Thoracic aorta (tissue), 2 donors: ENCODE results near the gene DPH6. TPM values are rescaled to one million over a fixed set of nuclear protein-coding genes. Genes with fewer than 3 reads are reported as not detected.

ENCODE experiments used
- ATAC-seq: fragments of 150-250 bp; one replicate; pipeline ENCODE4 v1.8.0; 2017; ENCODE audit warnings: low read depth; ENCODE audit not compliant: insufficient number of reproducible peaks, low FRiP score
- DNase-seq: peaks from one replicate; pipeline ENCODE4 v3.0.0-alpha.2; 2020; ENCODE audit warnings: low spot score
- H3K27ac ChIP-seq, 2 donors: fragments of 200-600 bp; sonication (generic); 1 replicate in 1 of 2; 2 replicates in 1 of 2; pipeline ENCODE4 v1.5.1; 2016; ENCODE audit warnings: mild to moderate bottlenecking in 2 of 2, moderate library complexity in 2 of 2
- H3K27me3 ChIP-seq: fragments of 200-600 bp; sonication (generic); replicated peaks from 2 replicates; pipeline ENCODE4 v1.6.0; 2016; ENCODE audit warnings: mild to moderate bottlenecking; ENCODE audit not compliant: insufficient read depth
- H3K36me3 ChIP-seq: fragments of 200-600 bp; sonication (generic); one replicate; pipeline ENCODE4 v1.5.1; 2016
- H3K4me1 ChIP-seq, 2 donors: fragments of 200-600 bp; sonication (generic); 1 replicate in 1 of 2; 2 replicates in 1 of 2; pipeline versions ENCODE4 v1.5.1 to v1.6.0; 2016; ENCODE audit warnings: low read depth in 2 of 2, mild to moderate bottlenecking in 1 of 2; ENCODE audit not compliant: control insufficient read depth in 1 of 2
- H3K4me3 ChIP-seq: fragments of 200-600 bp; sonication (generic); 2 replicates; pipeline ENCODE4 v1.5.1; 2016; ENCODE audit warnings: mild to moderate bottlenecking
- H3K9me3 ChIP-seq: fragments of 200-600 bp; sonication (generic); 2 replicates; pipeline ENCODE4 v1.5.1; 2016
- total RNA-seq, 2 donors: library from RNA; depleted of rRNA; stranded (reverse); fragments of >200 nt; gene quantifications; one replicate each; pipeline versions ENCODE4 v1.1.0 to v1.2.3, GENCODE V29; 2016
- TF ChIP-seq, protein P1 (sequence below): fragments of 200-600 bp; sonication (generic); IDR thresholded peaks from one replicate; pipeline ENCODE4 v1.5.1; 2019; ENCODE audit warnings: antibody characterized with exemption

Gene DPH6
- total RNA-seq, 2 donors from 2014 or later = 11.5 to 34.8 TPM

DNA sequence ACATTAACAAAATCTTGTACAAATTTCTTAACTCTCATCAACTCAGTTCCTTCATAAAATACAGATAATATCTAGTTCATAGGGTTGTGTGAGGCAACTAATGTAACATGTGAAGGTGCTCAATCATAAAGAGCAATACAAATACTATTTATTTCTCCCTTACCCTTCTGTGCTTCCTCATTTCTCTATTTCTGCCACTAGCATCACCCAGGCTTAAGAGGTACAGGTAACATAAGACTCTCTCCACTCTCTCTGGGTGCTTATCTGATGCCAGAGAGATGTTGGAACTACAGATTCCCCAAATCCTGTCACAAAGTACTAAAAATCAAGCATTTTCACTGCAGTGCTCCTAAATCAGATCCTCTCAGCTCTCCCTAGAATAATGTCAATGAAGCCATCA is 74.9 kb downstream of the DPH6 start:
- ATAC-seq = no peak
- peaks cover 0 to 16% of the 10 kb centered on the region in 2 donors for H3K4me1 ChIP-seq
- no peak overlapping the region for H3K4me3 ChIP-seq
- H3K36me3 ChIP-seq = no peaks in the 10 kb centered on the region
- no peak overlapping the region for H3K27ac ChIP-seq
- TF ChIP-seq, protein P1, sequence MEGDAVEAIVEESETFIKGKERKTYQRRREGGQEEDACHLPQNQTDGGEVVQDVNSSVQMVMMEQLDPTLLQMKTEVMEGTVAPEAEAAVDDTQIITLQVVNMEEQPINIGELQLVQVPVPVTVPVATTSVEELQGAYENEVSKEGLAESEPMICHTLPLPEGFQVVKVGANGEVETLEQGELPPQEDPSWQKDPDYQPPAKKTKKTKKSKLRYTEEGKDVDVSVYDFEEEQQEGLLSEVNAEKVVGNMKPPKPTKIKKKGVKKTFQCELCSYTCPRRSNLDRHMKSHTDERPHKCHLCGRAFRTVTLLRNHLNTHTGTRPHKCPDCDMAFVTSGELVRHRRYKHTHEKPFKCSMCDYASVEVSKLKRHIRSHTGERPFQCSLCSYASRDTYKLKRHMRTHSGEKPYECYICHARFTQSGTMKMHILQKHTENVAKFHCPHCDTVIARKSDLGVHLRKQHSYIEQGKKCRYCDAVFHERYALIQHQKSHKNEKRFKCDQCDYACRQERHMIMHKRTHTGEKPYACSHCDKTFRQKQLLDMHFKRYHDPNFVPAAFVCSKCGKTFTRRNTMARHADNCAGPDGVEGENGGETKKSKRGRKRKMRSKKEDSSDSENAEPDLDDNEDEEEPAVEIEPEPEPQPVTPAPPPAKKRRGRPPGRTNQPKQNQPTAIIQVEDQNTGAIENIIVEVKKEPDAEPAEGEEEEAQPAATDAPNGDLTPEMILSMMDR = no peak
- no peaks in the 10 kb centered on the region for H3K27me3 ChIP-seq
- no peak for DNase-seq
- H3K9me3 ChIP-seq = no peaks in the 10 kb centered on the region

DNA sequence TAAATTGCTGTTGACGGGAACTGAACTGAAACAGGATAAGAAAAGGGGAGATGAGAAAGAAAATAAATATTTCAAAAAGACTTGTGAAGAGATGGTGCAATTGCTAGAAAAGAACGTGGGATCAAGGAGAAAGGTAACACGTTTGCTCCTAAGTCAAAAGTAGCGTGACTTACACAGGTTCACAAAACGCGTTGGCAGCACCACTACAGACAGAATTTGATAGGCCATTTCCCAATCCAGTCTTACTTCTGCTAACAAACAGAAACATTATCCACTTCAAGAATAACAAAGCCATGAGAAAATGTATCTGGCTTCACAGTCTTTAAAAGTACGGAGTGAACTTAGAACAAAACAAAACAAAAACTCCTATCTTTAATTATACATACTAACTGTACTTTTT is 75.5 kb downstream of the DPH6 start:
- ATAC-seq = no peak
- TF ChIP-seq, protein P1 = no peak
- DNase-seq = no peak
- Histone ChIP-seq H3K9me3 (no peaks in the 10 kb centered on the region), H3K27me3 (no peaks in the 10 kb centered on the region), H3K4me1 (peaks cover 0 to 15% of the 10 kb centered on the region in 2 donors), H3K4me3 (no peak overlapping the region), H3K36me3 (no peaks in the 10 kb centered on the region), H3K27ac (no peak overlapping the region)

DNA sequence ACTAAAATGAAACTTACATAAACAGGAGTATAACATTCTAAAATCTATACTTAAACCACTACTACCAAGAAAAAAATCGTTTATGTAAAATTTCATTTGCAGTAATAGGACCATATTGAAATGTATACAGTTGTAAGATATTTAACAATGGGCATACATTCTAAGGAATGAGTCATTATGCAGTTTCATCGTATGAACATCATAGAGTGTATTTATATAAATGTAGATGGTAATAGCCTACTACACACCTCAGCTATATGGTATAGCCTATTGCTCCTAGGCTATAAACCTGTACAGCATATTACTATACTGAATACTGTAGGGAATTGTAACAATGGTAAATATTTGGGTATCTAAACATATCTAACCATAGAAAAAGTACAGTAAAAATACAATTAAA is 79.5 kb downstream of the DPH6 start:
- Histone ChIP-seq H3K27ac (no peak overlapping the region), H3K9me3 (no peaks in the 10 kb centered on the region), H3K36me3 (no peaks in the 10 kb centered on the region), H3K4me3 (no peak overlapping the region), H3K27me3 (no peaks in the 10 kb centered on the region), H3K4me1 (peaks cover 0 to 15% of the 10 kb centered on the region in 2 donors)
- DNase-seq (no peak), ATAC-seq (no peak)
- TF ChIP-seq, protein P1 = no peak

DNA sequence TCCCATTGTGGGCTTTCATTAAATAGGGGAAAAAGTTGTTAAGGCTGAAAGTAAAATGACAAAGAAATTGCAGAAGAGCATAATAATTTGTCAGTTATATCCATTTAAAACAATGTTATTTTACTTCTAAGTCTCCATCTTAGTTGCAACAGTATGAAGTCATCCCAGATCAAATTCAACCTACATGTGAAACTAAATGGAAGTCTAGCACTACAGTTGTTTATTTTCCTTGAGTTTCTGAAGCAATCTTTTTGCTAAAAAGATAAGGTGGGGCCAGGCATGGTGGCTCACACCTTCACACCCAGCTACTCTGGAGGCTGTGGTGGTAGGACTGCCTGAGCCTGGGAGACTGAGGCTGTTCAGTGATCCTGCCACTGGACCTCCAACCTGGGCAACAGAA is 80.2 kb downstream of the DPH6 start:
- Histone ChIP-seq H3K4me1 (peaks cover 0 to 11% of the 10 kb centered on the region in 2 donors), H3K9me3 (no peaks in the 10 kb centered on the region), H3K4me3 (no peak overlapping the region), H3K27ac (no peak overlapping the region), H3K27me3 (no peaks in the 10 kb centered on the region), H3K36me3 (no peaks in the 10 kb centered on the region)
- ATAC-seq = no peak
- TF ChIP-seq, protein P1 = no peak
- DNase-seq = no peak

DNA sequence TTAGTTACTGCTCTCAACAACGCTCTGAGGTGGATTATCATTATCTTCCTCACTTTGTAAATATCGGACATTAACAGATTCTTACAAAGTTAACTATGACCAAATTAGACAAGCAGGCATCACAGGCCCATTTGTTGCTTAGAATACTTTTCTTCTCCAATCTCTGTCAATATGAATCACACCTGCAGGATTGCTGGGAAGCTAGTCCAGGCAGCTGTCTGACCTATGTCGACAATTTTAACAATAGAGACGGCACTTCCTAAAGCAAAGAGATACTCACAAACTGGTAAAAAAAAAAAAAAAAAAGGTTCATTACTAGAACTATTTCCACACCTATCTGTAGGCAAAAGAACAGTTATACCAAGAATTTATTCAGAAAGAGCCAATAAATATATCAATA is 85.3 kb downstream of the DPH6 start:
- peaks cover 0 to 5% of the 10 kb centered on the region in 2 donors for H3K4me1 ChIP-seq
- no peaks in the 10 kb centered on the region for H3K9me3 ChIP-seq
- TF ChIP-seq, protein P1 = no peak
- H3K36me3 ChIP-seq = no peaks in the 10 kb centered on the region
- ATAC-seq (no peak), DNase-seq (no peak)
- no peak overlapping the region for H3K4me3 ChIP-seq
- H3K27ac ChIP-seq = no peak overlapping the region
- H3K27me3 ChIP-seq = no peaks in the 10 kb centered on the region
